Heart right ventricle (tissue), 16 donors: Measurements from ENCODE around the gene DEFB114. TPM values are rescaled to one million over a fixed set of nuclear protein-coding genes. Genes with fewer than 3 reads are reported as not detected.

ENCODE experiments used
- ATAC-seq, 8 donors: fragments of 200-7000 bp; cut with Tn5 transposase; one replicate each; pipeline ENCODE4 v1.9.1; 2020; ENCODE audit warnings: mild to moderate bottlenecking in 8 of 8, moderate library complexity in 8 of 8, moderate number of reproducible peaks in 1 of 8
- DNase-seq, 2 donors: peaks; one replicate each; pipeline ENCODE4 v3.0.0-alpha.2; 2020
- H3K27ac ChIP-seq, 10 donors: fragments of 200-600 bp; sonication (generic) in 2 of 10; one replicate each; pipeline versions ENCODE4 v1.5.0 to v1.8.0; 2020 to 2022; ENCODE audit warnings: mild to moderate bottlenecking in 3 of 10
- H3K27me3 ChIP-seq, 7 donors: fragments of 200-600 bp; one replicate each; pipeline ENCODE4 v1.8.0; 2021 to 2022; ENCODE audit warnings: mild to moderate bottlenecking in 2 of 7
- H3K36me3 ChIP-seq, 9 donors: fragments of 200-600 bp; sonication (generic) in 1 of 9; one replicate each; pipeline versions ENCODE4 v1.5.0 to v1.8.0; 2020 to 2022; ENCODE audit warnings: mild to moderate bottlenecking in 2 of 9
- H3K4me1 ChIP-seq, 9 donors: fragments of 200-600 bp; sonication (generic) in 1 of 9; one replicate each; pipeline versions ENCODE4 v1.5.0 to v1.8.0; 2020 to 2022; ENCODE audit warnings: mild to moderate bottlenecking in 4 of 9
- H3K4me3 ChIP-seq, 10 donors: fragments of 200-600 bp; sonication (generic) in 2 of 10; one replicate each; pipeline versions ENCODE4 v1.5.0 to v1.8.0; 2020 to 2022; ENCODE audit warnings: mild to moderate bottlenecking in 7 of 10, moderate library complexity in 2 of 10
- H3K9me3 ChIP-seq, 11 donors: fragments of 200-600 bp in 10 of 11; sonication (generic) in 2 of 11; one replicate each; pipeline versions ENCODE4 v1.5.0 to v1.8.0; 2013 to 2022; ENCODE audit warnings: mild to moderate bottlenecking in 2 of 11, control low read depth in 1 of 11, moderate library complexity in 1 of 11
- CTCF ChIP-seq, 9 donors: fragments of 200-600 bp; sonication (generic) in 2 of 9; IDR thresholded peaks; one replicate each; pipeline versions ENCODE4 v1.5.0 to v1.8.0; 2021 to 2022; ENCODE audit warnings: antibody characterized with exemption in 9 of 9, mild to moderate bottlenecking in 5 of 9, moderate library complexity in 1 of 9
- WGBS, 2 donors: extraction: QIAGEN DNeasy Blood & Tissue Kit; methylation state at CpG; one replicate each; pipeline ENCODE4 v1.1.7; 2013; ENCODE audit warnings: inconsistent platforms in 1 of 2; 5-methylcytosine and 5-hydroxymethylcytosine counted together
- intact Hi-C, 10 donors: fragments of 100-400 bp; cut with DNase I; formaldehyde crosslinking; loops; one replicate each; pipeline versions ENCODE4 v1.11.1 to v1.14.2; 2022
- polyA plus RNA-seq, 2 donors: library from polyadenylated mRNA; stranded (reverse); fragments of 200-250 nt; gene quantifications; one replicate each; pipeline ENCODE4 v1.2.3, GENCODE V29; 2013
- total RNA-seq, 10 donors: library from RNA; stranded (reverse); fragmentation: NEBNext Ultra II Directional in 3 of 10; extraction: Animal tissue kit (Norgen Biotek cat#: 25700) in 3 of 10; gene quantifications; one replicate each; pipeline versions ENCODE4 v1.2.1 to v1.2.4, GENCODE V29; 2021 to 2023
- donor health status: Arrhythmogenic right ventricular cardiomyopathy.
- donor health status: ischemic (EF 13 %, LVEDD 7.1; RV severe dilation, severe dysfunction).
- donor health status: healthy with polysubstance abuse.
- donor health status: DM: no; HTN: yes; CAD: no.
- donor health status: DM: no; HTN: no; CAD: no.
- donor health status: ischemic (EF 25% LVEDD 6.9; RV normal size, moderate dysfunction).
- donor health status: ischemic (EF 25% LVEDD 5.7; RV mildly dilated, moderate dysfunction).
- donor health status: healthy.
- donor health status: DM: yes; HTN: yes; CAD: no.
- donor health status: Ischemic cardiomyopathy.
- donor health status: ischemic (EF 35%, LVEDD 5.7; RV mildly dilated, moderate dysfunction).
- donor health status: nonischemic (EF 11% LVEDD 7.7; RV severe dilation, severe dysfunction).
- donor health status: DM: yes; HTN: yes; CAD: no.
- donor health status: PGD.
- donor health status: ischemic (EF 29% LVEDD 5.4; RV normal size, mild dysfunction).
- donor health status: nonischemic (EF 23%, LVEDD 6.1; RV moderate dilation, normal function).

DEFB114 gene
- total and polyA plus RNA-seq, 12 donors, result not detected

GRCh38 chr6:49937811-49938210 is 26.2 kb downstream of the DEFB114 start:
- no peak for ATAC-seq
- H3K4me3 ChIP-seq, result no peak overlapping the region
- peaks cover 0 to 5% (median 0%) of the 10 kb centered on the region in 7 donors for H3K27me3 ChIP-seq
- H3K27ac ChIP-seq, result no peak overlapping the region
- intact Hi-C loops, result no loop called here
- H3K4me1 ChIP-seq, result no peaks in the 10 kb centered on the region
- H3K36me3 ChIP-seq, result no peaks in the 10 kb centered on the region
- DNase-seq, result no peak
- no peak for TF ChIP-seq CTCF (IDR thresholded peaks at IDR 0.05)
- H3K9me3 ChIP-seq, result no peaks in the 10 kb centered on the region

DNA sequence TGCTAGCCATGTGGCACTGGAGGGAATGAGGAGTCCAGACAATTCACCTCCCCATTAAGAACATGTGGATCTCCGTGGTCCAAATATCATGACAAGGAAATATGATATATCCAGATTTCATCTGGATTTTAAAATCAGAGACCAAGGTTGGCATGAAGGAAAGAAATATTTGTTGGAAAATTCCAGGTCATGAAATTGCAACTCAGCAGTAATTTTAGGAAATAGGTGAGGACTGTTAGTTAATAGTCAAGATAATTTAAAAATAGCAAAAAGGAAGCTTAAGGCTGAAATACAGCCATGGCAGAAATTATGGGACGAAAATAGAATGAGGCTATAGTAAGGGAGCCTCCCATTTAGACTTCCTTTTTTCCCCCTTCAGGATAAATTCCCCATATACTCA is 26.9 kb downstream of the DEFB114 start:
- Histone ChIP-seq H3K27me3 (peaks cover 0 to 5% (median 0%) of the 10 kb centered on the region in 7 donors), H3K27ac (no peak overlapping the region), H3K36me3 (no peaks in the 10 kb centered on the region), H3K4me3 (no peak overlapping the region), H3K9me3 (no peaks in the 10 kb centered on the region), H3K4me1 (no peaks in the 10 kb centered on the region)
- no peak for ATAC-seq
- intact Hi-C loops, result no loop called here
- 55 to 77% methylated on average over 2 of the region's 2 CpGs for WGBS, 2 donors
- no peak for DNase-seq
- no peak for TF ChIP-seq CTCF (IDR thresholded peaks at IDR 0.05)

GRCh38 chr6:49935387-49935786 is 28.6 kb downstream of the DEFB114 start:
- H3K27ac ChIP-seq, result no peak overlapping the region
- TF ChIP-seq CTCF (IDR thresholded peaks at IDR 0.05), result no peak
- no peak for ATAC-seq
- DNase-seq, result no peak
- WGBS, 2 donors, result 67 to 74% methylated on average over 3 of the region's 3 CpGs
- H3K36me3 ChIP-seq, result no peaks in the 10 kb centered on the region
- intact Hi-C loops, result no loop called here
- H3K4me1 ChIP-seq, result no peaks in the 10 kb centered on the region
- no peaks in the 10 kb centered on the region for H3K9me3 ChIP-seq
- no peak overlapping the region for H3K4me3 ChIP-seq
- H3K27me3 ChIP-seq, result peaks cover 0 to 5% (median 0%) of the 10 kb centered on the region in 7 donors

DNA sequence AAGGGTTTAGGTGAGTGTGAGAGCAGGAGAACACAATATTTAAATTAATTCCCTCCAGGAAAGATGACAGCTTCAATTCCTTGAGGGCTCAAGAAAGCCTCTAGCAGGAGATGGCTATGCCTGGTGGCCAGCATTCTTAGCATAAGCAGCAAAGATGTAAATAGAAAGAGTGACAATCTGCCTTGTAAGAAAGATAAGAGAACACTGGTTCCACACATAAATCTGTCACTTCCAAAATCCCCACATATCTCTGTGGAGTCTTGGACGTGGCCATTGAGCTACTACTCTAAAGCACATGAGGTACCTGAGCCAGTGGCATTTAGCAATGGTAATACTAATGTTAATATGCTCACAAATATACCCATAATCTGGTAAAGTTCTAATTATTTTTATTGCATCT is 29.2 kb downstream of the DEFB114 start:
- no peak for ATAC-seq
- no peaks in the 10 kb centered on the region for H3K36me3 ChIP-seq
- no peak overlapping the region for H3K27ac ChIP-seq
- TF ChIP-seq CTCF (IDR thresholded peaks at IDR 0.05), result no peak
- peaks cover 0 to 9% (median 0%) of the 10 kb centered on the region in 7 donors for H3K27me3 ChIP-seq
- intact Hi-C loops, result no loop called here
- no peak overlapping the region for H3K4me3 ChIP-seq
- H3K4me1 ChIP-seq, result no peaks in the 10 kb centered on the region
- no peak for DNase-seq
- WGBS, 2 donors, result 57 to 59% methylated on average over 1 of the region's 1 CpG
- no peaks in the 10 kb centered on the region for H3K9me3 ChIP-seq

GRCh38 chr6:49933526-49933925 is 30.4 kb downstream of the DEFB114 start:
- intact Hi-C loops, result no loop called here
- H3K27me3 ChIP-seq, result peaks cover 0 to 9% (median 3%) of the 10 kb centered on the region in 7 donors
- no peak overlapping the region for H3K27ac ChIP-seq
- DNase-seq (no peak), ATAC-seq (no peak)
- no peak overlapping the region for H3K4me3 ChIP-seq
- 90 to 96% methylated on average over 21 of the region's 21 CpGs for WGBS, 2 donors
- no peaks in the 10 kb centered on the region for H3K36me3 ChIP-seq
- TF ChIP-seq CTCF (IDR thresholded peaks at IDR 0.05), result no peak
- H3K9me3 ChIP-seq, result no peaks in the 10 kb centered on the region
- no peaks in the 10 kb centered on the region for H3K4me1 ChIP-seq
